T-helper 22 cell (primary cell): ENCODE measurements around the gene PON2.
"Not testable (repeated sequence)": the region's sequence is repeated elsewhere in the genome, so short reads cannot be mapped to it uniquely, and the experiment has no call there.

Experiments
- DNase-seq: peaks from one replicate; pipeline ENCODE4 v3.0.0-alpha.2; 2020; ENCODE audit warnings: low read depth

Gene PON2

DNA sequence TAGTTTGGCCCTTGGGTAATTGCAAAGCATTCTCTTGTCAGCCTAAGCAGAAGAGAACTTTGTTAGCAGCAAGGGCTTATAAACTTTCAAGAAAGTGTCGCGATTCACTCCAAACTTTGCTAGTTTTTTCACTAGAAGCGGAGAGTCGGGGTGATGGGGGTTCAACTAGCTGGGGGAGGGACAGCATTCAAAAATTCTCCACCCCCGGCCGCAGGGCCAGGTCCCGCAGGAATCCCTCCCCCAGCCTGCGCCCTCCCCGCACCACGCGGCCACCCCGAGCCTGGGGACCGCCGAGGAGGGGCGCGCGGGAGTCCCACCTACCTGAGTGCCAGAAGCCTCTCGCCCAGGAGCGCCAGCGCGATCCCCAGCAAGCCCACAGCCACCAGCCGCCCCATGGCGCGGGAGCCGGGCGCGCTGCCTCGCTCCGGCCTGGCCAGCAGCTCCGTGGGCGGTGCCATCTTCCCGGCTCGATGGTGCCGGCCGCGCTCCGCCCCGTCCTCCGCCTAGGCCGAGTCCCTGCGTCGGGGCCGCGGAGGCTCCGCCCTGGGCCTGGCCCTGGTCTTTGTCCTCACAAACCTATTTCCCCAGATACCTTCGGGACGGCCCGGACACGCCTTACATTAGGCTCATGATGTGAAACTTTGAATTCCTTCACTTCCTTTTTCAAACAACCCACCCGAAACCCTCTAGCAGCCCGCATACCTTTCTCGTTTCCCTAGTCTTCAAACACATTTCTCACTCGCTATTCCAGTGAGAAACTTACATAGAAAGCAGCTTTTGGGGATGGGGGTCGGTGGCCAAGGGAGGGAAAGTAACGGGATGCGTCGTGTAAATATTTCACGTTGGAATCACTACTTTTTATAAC is at the start of gene PON2:
PON2 (minus strand) TSS at position 472 of the 865 bp plus-strand sequence; CDS start at position 395, 77 bp downstream.
- no peak for DNase-seq

- DNase-seq, result no peak
Measured at GRCh38 chr7:95482424-95482823, 47.6 kb upstream of the PON2 start.

DNA sequence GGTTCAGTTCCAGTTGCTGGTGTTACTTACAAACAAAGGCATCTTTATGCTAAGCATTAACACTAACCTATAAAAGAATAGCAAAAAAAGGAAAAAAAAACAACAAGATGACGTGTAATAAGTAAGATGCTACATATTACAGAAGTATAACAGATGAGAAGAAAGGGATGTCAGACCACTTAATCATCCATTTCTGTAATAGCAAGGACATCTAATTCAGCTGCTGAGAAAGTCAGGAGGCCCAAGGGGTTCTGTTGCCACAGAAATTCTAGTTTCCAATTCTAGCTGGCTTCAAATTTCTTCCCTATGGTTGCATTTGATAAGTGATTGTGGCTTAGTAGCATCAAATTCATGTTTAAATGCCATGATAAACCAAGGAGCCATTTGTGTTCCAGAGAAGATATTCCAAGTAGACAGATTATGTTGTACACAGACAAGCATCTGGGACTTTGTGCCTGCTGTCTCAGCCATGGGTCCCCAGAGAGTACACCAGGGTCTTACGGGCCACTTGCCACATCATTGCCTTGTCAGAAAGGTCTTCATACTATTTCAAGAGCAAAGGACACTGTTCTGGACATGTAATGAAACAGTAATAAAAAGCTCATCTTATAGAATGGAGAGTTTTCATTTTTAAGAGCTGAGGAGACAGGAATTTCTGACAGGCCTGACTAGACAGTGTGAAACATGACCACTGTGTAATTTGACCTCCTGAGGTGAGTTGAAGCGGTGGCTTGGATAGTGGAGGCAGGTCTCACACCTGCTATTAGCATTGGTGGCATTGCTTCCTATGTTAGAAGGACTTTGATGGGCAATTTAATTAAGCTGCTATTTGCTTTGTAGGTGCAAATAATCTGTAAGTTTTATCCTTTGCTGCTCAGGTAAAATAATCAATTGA is 46.7 kb upstream of the PON2 start:
- DNase-seq, result no peak

- DNase-seq, result no peak
Measured at GRCh38 chr7:95479992-95480624, 45.3 kb upstream of the PON2 start.

DNA sequence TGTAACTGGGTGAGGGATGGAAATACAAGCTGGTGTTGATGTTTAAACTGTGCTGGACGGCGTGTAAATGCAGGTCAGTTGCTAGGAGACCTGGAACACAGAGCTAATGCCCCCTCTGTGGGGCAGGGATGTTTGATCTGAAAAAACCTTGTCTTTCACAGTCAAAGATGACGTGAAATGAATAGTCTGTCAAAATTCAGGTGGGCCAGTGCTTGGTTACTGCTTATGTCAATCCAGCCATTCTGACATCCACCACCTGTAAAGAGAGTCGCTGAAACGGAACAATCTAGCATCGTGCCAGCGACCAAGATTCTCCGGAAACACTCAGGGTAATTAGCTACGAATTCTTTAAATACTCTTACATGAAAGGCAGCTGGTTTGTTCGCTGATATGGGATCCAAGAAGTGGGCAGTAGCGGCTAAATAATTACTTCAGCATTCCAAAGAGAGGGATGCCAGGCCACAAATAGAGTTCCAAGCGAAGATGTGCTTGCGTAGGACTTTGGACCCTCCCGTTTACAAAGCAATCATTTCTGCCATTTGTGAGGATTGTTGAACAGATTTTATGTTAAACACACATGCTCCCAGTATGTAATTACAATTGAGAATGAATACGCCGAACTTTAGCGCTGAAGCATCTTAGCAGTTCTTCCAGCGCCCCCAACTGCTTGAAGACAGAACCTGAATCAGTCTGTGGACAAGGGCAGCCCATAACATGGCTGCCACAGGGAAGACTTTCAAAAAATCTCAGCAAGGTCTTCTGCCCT is 43.6 kb upstream of the PON2 start:
- DNase-seq, result no peak

- no peak for DNase-seq
Measured at GRCh38 chr7:95476904-95477594, 42.2 kb upstream of the PON2 start.

DNA sequence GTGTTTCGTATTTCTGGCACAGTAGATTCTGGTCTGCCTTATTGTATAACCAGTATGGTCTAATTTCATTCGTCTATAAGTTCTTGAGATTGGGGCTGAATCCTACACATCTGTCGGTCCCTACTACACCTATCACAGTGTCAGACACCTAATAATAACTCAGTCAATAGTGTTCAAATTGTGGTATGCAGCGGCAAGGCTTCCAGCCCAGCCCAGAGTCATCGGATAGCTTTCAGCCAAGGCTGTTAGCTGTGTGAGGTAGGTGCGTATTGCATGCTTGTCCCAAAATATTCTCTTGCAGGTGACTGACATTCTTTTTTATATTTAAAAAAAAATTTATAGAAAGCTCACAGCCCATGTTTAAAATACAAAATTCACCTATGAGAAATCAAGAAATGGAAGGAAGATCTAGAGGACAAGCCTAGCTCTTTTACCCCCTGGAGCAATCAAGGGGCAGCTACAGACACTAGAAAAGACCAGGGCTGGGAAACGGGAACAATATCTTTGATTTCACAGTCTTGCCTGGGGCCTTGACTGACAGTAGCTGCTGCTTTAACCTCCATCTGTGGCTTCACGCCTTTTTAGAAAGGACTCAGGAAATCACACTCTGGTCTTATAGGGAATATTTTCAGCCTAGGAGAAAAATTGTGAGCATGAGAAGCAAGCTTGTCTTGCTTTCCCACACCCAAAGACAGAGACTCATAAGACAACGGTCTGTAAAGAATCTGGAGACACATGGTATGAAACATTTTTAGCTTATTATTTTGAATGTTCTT is 41.4 kb upstream of the PON2 start:
- no peak for DNase-seq

- no peak for DNase-seq
Measured at GRCh38 chr7:95473276-95473985, 38.6 kb upstream of the PON2 start.

DNA sequence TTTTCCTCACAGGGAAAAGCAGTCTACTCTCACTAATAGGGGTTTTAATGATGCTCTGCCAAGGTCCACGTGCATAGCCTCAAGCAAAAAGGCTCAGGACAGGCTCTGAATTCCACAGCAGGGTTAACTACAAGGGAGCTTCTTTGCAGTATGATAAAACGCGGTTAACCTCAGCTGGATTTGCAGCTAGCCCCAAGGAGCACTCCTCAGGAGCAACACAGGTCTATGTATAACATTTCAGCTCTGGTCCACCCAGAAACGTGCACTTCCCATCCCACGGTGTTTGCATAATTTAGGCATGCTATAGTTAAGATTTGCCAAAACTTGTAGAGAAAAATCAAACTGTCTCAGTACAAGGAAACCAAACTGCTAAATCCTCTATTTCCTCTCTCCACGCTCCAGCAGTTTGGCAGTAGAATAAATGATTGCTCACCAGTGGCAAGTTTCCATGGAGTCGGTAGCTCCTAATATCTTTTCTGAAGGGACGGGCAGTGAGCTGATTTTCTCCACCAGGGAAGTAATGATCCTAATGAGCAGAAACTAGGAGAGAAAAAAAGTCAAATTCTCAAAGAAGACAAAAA is 37.8 kb upstream of the PON2 start:
- DNase-seq, result no peak

DNA sequence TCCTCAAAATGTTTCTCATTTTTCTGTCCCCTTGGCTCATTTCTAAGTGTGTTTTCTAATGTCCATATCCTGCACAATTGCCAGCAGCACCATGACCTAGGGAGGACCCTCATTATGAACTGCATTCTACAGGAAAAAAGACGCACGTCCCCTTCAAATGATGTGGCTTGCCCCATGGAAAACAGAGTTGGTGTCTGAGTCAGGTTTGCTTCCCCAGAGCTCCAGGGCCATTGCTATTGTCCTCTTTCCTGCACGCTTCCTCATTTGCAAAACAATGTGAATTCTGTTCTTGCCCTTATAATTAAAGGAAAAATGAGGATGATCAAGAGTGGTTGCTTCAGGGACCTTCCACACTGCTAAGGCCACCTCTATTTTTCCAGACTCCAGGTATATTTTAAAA is 36.2 kb upstream of the PON2 start:
- DNase-seq, result no peak

GRCh38 chr7:95470452-95470851 is 35.6 kb upstream of the PON2 start:
- no peak for DNase-seq

DNA sequence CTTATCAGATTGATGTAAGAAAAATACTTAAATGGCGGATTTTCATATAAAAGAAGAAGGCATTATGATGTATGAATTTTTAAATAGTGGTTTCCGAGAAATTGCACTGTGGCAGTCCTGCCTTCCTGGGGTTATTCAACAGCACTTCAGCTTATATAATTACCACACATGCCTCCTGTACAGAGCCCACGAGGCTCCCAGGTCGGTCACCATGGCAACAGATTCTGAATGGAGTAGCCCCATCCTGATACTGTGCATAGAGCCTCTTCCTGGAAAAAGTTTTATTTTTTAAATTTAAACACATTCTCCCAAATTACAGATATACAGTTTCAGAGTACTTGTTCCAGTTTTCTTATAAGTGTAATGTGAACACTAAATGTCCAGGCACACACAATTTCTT is 35.0 kb upstream of the PON2 start:
- DNase-seq, result no peak

DNA sequence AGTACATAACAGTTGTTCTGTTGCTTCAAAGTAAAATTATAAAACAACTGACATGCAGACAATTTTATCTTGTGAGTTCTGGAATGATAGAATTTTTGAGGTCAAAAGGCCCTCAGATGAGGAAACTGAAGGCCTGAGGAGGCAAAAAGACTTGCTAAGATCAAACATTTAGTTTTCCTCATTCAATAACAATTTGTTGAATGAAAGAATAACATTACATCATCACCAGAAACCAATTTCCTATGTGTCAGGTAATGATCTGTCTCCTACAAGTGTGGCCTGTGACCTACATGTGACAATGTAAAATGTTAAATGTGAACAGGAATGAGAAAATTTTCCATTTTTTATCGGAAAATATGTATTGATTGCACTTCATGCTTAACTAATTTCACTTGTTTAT is 34.4 kb upstream of the PON2 start:
- no peak for DNase-seq

DNA sequence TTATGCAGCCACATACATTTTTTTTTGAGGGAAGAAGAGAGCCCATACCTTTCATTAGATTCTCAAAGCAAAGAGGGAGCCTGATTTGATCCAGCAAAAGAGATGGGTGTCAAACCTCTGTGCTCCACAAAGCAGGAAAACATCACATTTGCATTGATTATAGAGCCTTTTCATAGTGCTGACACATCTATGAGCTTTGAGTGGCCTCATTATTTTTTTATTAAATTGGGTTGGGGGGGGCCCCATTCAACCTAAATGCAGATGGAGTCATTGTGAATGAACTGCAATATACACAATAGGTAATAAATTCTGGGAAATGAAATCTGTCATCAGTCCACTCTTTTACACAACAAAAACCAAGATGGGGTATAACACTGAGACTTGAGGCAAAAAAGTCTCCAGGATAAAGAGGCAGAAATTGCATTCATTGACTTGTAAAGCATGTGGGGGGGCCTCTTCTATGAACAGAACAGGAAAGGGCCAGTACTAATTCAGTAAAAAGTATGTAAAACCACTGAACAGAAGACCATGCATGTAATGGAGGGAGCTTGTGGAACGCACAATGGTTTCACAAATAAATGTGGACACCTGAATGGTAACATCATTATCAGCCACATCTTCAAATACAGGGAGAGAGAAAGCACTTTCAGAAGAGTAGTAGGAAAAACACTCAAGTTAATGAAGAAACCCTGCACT is 33.2 kb upstream of the PON2 start:
- DNase-seq, result no peak

DNA sequence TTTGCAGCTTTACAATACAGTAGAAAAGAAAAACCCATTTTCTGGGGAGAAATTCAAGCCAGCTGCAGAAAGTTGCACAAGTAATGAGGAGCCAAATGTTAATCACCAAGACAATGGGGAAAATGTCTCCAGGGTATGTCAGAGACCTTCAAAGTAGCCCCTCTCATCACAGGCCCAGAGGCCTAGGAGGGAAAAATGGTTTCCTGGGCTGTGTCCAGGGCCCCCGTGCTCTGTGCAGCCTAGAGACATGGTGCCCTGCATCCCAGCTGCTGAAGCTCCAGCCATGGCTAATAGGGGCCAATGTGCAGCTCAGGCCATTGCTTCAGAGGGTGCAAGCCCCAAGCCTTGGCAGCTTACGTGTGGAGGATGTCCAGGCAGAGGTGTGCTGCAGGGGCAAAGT is 25.8 kb upstream of the PON2 start:
- DNase-seq, result not testable (repeated sequence)

DNA sequence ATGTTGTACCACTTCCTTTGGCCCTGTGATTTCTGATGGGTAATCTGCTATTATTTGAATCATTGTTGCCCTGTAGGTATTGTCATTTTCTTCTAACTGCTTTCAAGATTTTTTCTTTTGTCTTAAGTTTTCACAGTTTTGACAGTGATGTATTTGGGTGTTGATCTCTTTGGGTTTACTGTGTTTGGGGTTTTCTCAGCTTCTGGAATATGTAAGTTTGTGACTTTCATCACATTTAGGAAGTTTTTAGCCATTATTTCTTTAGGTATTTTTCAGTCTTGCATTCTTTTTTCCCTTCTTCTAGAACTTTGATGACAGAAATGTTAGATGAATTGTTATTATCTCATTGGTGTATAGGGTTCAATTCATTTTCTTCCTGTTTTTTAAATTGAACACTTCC is 23.1 kb upstream of the PON2 start:
- DNase-seq, result no peak

DNA sequence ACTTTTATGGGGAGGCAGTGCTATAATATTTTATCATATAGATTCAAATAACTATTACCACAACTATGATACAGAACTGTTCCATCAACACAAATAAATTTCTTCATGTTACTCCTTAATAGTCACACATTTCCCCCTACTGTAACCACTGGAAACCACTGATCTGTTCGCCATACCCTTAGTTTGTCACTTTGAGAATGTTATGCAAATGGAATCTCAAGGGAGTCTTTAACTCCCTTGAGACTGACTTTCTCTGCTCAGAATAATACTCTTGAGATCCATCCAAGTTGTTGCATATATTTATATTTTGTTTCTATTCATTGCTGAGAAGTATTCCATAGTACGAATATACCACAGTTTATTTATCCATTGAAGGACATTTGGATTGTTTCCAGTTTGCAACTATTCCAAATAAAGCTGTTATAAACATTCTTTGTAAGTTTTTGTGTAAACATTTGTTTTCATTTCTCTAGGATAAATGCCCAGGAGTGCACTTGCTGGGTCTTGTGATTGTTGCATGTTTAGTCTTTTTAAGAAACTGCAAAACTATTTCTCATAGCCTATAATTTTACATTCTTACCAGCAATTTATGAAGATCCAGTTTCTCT is 19.7 kb upstream of the PON2 start:
- DNase-seq, result no peak

- DNase-seq, result no peak
Measured at GRCh38 chr7:95446618-95447017, 11.8 kb upstream of the PON2 start.
